Gastrocnemius medialis (tissue), 4 donors: ENCODE results near the gene ISG15. TPM values are rescaled to one million over a fixed set of nuclear protein-coding genes. Genes with fewer than 3 reads are reported as not detected.
A peak's percentile ranks its signal among the peaks of the same experiment; 100 is the strongest.

Source experiments
- ATAC-seq, 2 donors: fragments of 150-250 bp; one replicate each; pipeline ENCODE4 v1.9.1; 2016
- DNase-seq, 2 donors: peaks; one replicate each; pipeline ENCODE4 v3.0.0-alpha.2; 2019
- H3K27ac ChIP-seq, 4 donors: fragments of 200-600 bp; sonication (generic); 1 replicate in 1 of 4; 2 replicates in 3 of 4; pipeline ENCODE4 v1.5.1; 2016 to 2018; ENCODE audit warnings: mild to moderate bottlenecking in 2 of 4, moderate library complexity in 1 of 4
- H3K27me3 ChIP-seq, 3 donors: fragments of 200-600 bp; sonication (generic) in 2 of 3; 1 replicate in 1 of 3; 2 replicates in 2 of 3; pipeline versions ENCODE4 v1.5.1 to v1.6.0; 2016 to 2019; ENCODE audit warnings: mild to moderate bottlenecking in 1 of 3, moderate library complexity in 1 of 3
- H3K36me3 ChIP-seq, 2 donors: fragments of 200-600 bp; sonication (generic) in 1 of 2; one replicate each; pipeline ENCODE4 v1.5.1; 2017 to 2018
- H3K4me1 ChIP-seq, 2 donors: fragments of 200-600 bp; sonication (generic) in 1 of 2; one replicate each; pipeline ENCODE4 v1.5.1; 2016 to 2017; ENCODE audit warnings: mild to moderate bottlenecking in 2 of 2
- H3K4me3 ChIP-seq, 4 donors: fragments of 200-600 bp; sonication (generic) in 3 of 4; 1 replicate in 1 of 4; 2 replicates in 3 of 4; pipeline ENCODE4 v1.5.1; 2016 to 2019; ENCODE audit warnings: mild to moderate bottlenecking in 2 of 4
- H3K9me3 ChIP-seq, 3 donors: fragments of 200-600 bp; sonication (generic) in 2 of 3; 1 replicate in 1 of 3; 2 replicates in 2 of 3; pipeline ENCODE4 v1.5.1; 2016 to 2019
- CTCF ChIP-seq, 5 experiments: fragments of 450-650 bp in 3 of 5; fragments of 200-600 bp in 2 of 5; sonication (generic) in 2 of 5; IDR thresholded peaks in 4 of 5; conservative IDR thresholded peaks in 1 of 5; 1 replicate in 4 of 5; 2 replicates in 1 of 5; pipeline ENCODE4 v1.5.1; 2016 to 2019; ENCODE audit warnings: antibody characterized with exemption in 5 of 5, mild to moderate bottlenecking in 3 of 5, moderate library complexity in 3 of 5
- POLR2A ChIP-seq, 2 donors: fragments of 450-650 bp; IDR thresholded peaks; one replicate each; pipeline ENCODE4 v1.6.1; 2017; ENCODE audit warnings: antibody characterized with exemption in 2 of 2, mild to moderate bottlenecking in 2 of 2, moderate library complexity in 2 of 2
- in situ Hi-C, 4 donors: fragments of 200-750 bp; cut with MboI; loops; one replicate each; pipeline versions ENCODE4 v1.15.0 to v1.8.0; 2017; ENCODE audit warnings: low sequenced_read_pairs in 4 of 4
- intact Hi-C: fragments of 100-400 bp; cut with DNase I; formaldehyde crosslinking; loops from one replicate; pipeline ENCODE4 v1.15.1; 2023; ENCODE audit warnings: low total_unique reads
- total RNA-seq, 4 donors: library from RNA; depleted of rRNA; stranded (reverse); fragments of >200 nt; gene quantifications; one replicate each; pipeline versions ENCODE4 v1.1.0 to v1.2.3, GENCODE V29; 2016

ISG15 gene
- total RNA-seq, 4 donors from 2014 or later: 4.3 to 37.6 (median 10.2) TPM

DNA sequence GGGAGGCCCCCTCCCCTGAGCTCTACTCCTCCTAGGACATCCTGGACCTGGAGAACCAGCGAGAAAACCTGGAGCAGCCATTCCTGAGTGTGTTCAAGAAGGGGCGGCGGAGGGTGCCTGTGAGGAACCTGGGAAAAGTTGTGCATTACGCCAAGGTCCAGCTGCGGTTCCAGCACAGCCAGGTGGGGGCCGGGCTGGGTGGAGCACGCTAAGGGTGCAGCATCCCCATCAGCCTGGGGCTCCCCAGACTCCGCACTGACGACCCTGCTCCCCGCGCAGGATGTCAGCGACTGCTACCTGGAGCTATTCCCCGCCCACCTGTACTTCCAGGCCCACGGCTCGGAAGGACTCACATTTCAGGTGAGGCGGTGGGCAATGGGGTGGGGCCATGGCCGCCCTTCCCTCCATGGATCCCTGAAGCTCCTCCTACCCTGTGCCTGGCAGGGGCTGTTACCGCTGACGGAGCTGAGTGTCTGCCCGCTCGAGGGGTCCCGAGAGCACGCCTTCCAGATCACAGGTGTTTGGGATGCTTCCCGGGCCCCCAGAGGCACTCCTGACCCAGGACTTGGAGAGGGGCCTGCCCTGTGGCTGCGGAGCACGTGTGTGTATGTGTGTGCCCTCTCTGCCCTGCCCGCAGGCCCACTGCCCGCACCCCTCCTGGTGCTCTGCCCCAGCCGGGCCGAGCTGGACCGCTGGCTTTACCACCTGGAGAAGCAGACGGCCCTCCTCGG lies 42.9 kb upstream of the ISG15 start:
- in situ Hi-C loops: no loop called here
- Histone ChIP-seq H3K9me3 (no peaks in the 10 kb centered on the region), H3K4me3 (no peak overlapping the region), H3K36me3 (no peaks in the 10 kb centered on the region), H3K27me3 (peaks cover 8 to 37% (median 23%) of the 10 kb centered on the region in 3 donors), H3K4me1 (peaks cover 5 to 30% of the 10 kb centered on the region in 2 donors), H3K27ac (no peak overlapping the region)
- intact Hi-C loops: no loop called here
- ATAC-seq: no peak
- no peak for TF ChIP-seq POLR2A (IDR thresholded peaks at IDR 0.05)
- TF ChIP-seq CTCF (IDR thresholded peaks at IDR 0.05 in 4 of 5, conservative IDR thresholded peaks at IDR 0.05 in 1 of 5): no peak
- peak in 1 of 2 donors; percentile 46 for DNase-seq

DNA sequence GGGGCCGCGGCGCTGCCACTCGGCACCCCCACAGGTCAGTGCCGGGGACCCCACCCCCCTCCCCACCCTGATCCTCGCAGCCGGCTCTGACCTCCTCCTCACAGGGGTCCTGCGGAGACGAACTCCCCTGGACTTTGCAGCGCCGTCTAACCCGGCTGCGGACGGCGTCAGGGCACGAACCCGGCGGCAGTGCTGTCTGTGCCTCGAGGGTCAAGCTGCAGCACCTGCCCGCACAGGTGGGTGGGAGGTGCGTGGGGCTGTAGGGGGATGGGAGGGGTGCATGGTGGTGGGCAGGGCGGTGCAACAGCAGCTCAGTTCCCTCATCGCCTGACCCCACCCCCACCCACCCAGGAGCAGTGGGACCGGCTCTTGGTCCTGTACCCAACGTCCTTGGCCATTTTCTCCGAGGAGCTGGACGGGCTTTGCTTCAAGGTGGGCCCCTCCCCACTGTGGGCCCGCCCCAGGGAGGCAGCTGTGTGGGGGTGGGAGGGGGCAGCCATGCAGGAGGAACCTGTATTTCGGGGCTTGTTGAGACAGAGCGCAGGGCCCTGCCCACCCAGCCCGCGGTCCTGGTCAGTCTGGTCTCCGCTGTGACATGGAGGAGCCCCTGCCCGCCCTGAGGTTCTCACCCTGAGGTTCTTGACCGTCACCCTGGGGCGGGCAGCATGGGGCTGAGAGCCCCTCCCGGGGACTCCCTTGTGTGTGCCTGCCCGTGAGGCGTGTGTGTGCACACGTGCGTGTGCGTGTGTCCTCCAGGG lies 42.1 kb upstream of the ISG15 start:
- TF ChIP-seq POLR2A (IDR thresholded peaks at IDR 0.05) (no peak), CTCF (IDR thresholded peaks at IDR 0.05 in 4 of 5, conservative IDR thresholded peaks at IDR 0.05 in 1 of 5) (no peak)
- ATAC-seq (no peak), DNase-seq (peak in 1 of 2 donors; percentile 52)
- intact Hi-C loops (no loop called here), in situ Hi-C loops (no loop called here)
- H3K4me1 ChIP-seq: peaks cover 3 to 36% of the 10 kb centered on the region in 2 donors
- H3K27ac ChIP-seq: no peak overlapping the region
- H3K9me3 ChIP-seq: no peaks in the 10 kb centered on the region
- H3K4me3 ChIP-seq: no peak overlapping the region
- H3K36me3 ChIP-seq: no peaks in the 10 kb centered on the region
- peaks cover 8 to 30% (median 23%) of the 10 kb centered on the region in 3 donors for H3K27me3 ChIP-seq

DNA sequence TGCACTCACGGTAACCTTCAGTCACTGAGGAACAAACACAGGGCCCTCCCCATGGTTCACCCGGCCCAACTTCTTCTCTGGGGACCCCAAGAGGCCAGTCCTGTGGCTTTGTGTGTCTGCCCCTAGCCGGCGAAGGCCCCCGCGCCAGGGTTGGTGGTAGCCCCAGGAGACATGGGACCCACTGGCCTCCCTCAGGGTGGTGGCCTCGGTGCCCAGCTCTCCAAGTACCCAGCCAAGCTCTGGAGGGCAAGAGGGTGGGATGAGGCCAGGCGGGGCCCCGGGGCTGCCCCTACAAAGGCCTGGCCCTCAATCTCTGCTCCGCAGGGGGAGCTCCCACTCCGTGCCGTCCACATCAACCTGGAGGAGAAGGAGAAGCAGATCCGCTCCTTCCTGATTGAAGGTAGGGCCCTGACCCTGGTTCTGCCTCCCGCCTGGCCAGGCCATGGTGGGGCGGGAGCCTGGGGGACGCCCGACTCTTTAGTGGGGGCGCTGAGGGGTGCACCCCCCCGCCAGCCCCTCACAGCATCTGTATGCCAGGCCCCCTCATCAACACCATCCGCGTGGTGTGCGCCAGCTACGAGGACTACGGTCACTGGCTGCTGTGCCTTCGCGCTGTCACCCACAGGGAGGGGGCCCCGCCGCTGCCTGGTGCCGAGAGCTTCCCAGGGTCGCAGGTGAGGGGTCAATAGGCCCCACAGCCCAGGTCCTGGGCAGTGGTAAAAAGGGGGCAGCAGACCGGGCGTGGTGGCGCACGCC lies 41.4 kb upstream of the ISG15 start:
- Histone ChIP-seq H3K9me3 (no peaks in the 10 kb centered on the region), H3K27ac (peak overlapping the region in 1 of 4 donors; percentile 93), H3K36me3 (no peaks in the 10 kb centered on the region), H3K27me3 (peaks cover 8 to 24% (median 23%) of the 10 kb centered on the region in 3 donors), H3K4me3 (no peak overlapping the region), H3K4me1 (peaks cover 0 to 33% of the 10 kb centered on the region in 2 donors)
- in situ Hi-C loops: no loop called here
- no peak for ATAC-seq
- TF ChIP-seq POLR2A (IDR thresholded peaks at IDR 0.05) (peak in 1 of 2 donors; percentile 7), CTCF (IDR thresholded peaks at IDR 0.05 in 4 of 5, conservative IDR thresholded peaks at IDR 0.05 in 1 of 5) (no peak)
- peak in 1 of 2 donors; percentile 60 for DNase-seq
- intact Hi-C loops: no loop called here

DNA sequence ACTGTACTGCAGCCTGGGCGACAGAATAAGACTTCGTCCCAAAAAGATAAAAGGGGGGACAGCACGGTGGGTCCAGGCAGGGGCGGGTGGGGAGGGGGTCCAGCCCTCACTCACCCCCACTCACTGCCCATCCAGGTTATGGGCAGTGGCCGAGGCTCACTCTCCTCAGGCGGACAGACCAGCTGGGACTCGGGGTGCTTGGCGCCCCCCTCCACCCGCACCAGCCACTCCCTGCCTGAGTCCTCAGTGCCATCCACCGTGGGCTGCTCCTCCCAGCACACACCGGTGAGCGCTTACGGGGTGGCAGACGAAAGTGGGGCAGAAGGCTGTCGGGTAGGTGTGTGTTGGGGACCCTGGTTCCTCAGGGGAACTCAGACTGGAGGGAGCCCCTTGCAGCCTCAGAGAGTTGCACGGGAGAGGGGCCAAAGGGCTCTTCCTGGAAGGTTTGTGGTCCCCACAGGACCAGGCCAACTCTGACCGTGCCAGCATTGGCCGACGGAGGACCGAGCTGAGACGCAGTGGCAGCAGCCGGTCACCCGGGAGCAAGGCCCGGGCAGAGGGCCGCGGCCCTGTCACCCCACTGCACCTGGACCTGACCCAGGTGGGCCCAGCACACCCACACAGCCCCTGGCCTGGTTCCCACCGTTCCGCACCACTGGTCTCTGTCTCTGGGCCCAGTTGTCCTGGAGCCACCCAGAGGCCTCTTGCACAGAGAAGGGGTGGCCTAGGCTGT lies 40.4 kb upstream of the ISG15 start:
- DNase-seq: peak in 1 of 2 donors; percentile 68
- H3K27ac ChIP-seq: peak overlapping the region in 2 of 4 donors; percentile 93 to 94
- no peak for TF ChIP-seq CTCF (IDR thresholded peaks at IDR 0.05 in 4 of 5, conservative IDR thresholded peaks at IDR 0.05 in 1 of 5)
- no peak for TF ChIP-seq POLR2A (IDR thresholded peaks at IDR 0.05)

More for the DNA sequence above, 40.4 kb upstream of the ISG15 start:
- no peak overlapping the region for H3K4me3 ChIP-seq
- no peaks in the 10 kb centered on the region for H3K9me3 ChIP-seq
- peaks cover 0 to 33% of the 10 kb centered on the region in 2 donors for H3K4me1 ChIP-seq
- intact Hi-C loops (no loop called here), in situ Hi-C loops (no loop called here)
- ATAC-seq: peak in 1 of 2 donors; percentile 17
- H3K27me3 ChIP-seq: peaks cover 6 to 23% (median 17%) of the 10 kb centered on the region in 3 donors
- no peaks in the 10 kb centered on the region for H3K36me3 ChIP-seq
